ENCODE measurements around the gene FAM50A. TPM values are rescaled to one million over a fixed set of nuclear protein-coding genes. Genes with fewer than 3 reads are reported as not detected.

Gene FAM50A
- total RNA-seq, 1 experiment from 2014 or later: 95.9 TPM

DNA sequence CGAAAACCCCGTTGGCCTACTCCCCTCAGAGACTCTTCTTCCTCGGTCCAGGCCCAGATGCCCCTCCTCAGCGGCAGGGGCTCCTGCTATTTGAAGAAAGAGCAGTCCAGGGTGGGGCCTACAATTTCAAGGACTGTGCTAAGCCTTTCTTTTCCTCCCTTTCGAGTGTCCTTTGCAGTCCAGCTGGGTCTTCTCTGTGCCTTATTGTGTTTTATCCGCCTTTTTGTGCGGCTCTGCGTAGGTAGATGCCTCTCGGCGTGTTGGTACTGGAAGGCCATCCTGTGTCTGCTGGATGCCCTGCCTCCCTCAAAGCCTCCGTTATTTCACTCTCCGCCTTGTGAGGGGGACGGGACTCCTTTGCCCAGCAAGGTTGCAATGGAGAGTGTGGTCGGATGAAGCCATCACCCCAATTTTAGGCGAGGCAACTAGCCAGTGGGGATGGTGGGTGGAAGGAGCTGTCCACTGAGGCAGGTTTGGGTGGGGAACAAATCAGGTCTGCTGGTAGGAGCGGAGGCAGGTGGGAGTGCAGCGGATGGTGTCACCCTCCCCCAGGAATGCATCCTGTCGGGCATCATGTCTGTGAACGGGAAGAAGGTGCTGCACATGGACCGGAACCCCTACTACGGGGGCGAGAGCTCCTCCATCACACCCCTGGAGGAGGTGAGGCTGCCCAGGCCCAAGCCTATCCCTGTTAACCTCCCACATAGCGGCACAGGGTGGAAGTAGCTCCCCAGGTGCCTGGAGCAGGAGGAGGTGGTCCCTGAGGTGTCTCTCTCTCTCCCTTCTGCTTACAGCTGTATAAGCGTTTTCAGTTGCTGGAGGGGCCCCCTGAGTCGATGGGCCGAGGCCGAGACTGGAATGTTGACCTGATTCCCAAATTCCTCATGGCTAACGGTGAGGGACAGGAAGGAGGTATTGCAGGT is 5.7 kb upstream of the FAM50A start:
- no peak for DNase-seq (ENCODE audit: low read depth)

DNA sequence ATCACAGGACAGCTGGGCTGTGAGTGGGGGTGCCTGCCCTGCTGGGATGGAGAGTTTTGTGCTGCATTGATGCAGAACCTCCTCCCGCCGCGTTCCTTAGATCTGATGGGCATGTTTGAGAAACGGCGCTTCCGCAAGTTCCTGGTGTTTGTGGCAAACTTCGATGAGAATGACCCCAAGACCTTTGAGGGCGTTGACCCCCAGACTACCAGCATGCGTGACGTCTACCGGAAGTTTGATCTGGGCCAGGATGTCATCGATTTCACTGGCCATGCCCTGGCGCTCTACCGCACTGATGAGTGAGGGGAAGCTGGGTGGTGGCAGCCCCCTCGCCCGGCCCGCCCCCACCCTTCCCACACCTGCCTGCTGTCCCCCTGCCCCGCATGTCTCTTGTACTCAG is 4.1 kb upstream of the FAM50A start:
- no peak for DNase-seq (ENCODE audit: low read depth)

DNA sequence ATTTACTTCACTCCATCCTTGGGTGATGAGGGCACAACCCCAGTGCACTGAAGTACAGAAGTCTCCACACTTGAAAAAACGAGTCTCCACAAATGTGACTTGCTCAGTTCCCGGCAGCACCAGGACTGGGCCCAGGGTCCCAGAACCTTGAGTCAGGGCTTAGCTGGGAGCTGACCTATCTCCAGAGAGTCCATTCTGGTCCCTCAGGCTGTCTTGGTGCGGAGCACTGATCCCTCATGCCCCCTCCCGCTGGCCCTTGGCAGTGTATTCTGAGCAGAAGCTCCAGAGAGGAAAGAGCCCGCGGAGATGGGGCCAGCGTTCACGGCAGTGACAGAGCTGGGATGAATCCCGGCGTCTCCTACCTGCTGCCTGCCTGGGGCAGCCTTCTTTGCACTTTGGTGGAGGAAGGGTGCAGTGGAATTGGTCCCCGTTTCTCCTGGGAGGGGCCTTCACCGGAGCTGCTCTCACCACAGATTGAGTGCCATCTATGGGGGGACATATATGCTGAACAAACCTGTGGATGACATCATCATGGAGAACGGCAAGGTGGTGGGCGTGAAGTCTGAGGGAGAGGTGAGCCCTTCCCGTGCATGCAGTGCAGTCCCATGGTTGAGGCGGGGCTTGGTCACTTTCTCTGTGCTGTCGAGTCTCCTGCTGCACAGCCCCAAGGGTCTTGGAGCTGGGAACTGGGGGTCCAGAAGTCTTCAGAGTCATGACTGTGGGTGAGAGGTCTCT is 3.2 kb upstream of the FAM50A start:
- no peak for DNase-seq (ENCODE audit: low read depth)

DNA sequence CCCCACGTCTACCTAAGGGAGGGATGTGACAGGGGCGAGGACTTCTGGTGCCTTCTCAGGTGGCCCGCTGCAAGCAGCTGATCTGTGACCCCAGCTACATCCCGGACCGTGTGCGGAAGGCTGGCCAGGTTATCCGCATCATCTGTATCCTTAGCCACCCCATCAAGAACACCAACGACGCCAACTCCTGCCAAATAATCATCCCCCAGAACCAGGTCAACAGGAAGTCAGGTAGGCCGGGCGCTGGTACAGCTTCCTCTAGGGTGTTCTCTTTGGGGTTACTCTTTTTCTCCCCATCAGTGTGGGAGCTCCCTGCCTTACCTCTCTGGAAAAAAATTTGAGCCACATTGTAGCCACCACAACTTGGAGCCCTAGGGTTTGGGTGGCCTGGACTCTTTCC is 2.4 kb upstream of the FAM50A start:
- DNase-seq (ENCODE audit: low read depth): no peak

DNA sequence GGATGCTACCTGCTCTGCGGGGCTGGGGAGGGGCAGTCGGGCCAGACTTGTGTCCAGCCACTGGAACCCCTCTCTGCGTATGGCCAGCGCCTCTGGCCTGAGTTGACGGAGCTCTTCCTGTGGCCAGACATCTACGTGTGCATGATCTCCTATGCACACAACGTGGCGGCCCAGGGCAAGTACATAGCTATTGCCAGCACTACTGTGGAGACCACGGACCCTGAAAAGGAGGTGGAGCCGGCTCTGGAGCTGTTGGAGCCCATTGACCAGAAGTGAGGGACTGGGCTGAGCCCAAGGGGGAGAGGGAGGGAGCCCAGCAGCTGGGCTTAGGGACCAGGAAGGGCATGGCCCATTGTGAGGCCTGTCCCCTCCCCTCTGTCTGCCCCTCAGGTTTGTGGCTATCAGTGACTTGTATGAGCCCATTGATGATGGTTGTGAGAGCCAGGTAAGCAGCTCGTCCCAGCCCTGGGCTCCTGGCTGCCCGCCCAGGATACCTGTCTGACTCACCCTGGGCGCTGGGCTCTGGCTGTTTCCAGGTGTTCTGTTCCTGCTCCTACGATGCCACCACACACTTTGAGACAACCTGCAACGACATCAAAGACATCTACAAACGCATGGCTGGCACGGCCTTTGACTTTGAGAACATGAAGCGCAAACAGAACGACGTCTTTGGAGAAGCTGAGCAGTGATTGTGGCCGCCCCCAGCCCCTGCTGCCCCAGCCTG is 1.8 kb upstream of the FAM50A start:
- DNase-seq (ENCODE audit: low read depth): no peak

DNA sequence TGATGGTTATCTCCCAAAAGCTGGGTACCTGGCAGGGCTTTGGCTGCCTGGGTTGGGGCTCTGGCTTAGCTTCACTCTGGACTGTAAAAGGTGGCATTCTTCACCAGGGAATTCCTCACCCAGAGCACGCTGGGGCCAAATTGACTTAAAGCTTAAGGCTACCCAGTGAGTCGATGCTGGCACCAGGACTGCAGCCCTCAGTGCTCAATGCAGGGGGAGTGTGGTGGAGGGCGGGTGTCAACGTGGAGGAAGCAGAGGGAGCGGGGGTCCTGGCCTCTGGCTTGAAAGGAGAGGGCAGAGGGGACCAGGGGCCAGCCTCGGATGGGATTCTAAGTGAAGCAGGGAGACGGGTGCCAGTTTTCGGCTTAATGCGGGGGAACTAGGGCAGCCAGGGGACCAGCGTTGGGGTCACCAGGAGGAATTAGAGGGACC is 446 bp upstream of the FAM50A start:
- no peak for DNase-seq (ENCODE audit: low read depth)

DNA sequence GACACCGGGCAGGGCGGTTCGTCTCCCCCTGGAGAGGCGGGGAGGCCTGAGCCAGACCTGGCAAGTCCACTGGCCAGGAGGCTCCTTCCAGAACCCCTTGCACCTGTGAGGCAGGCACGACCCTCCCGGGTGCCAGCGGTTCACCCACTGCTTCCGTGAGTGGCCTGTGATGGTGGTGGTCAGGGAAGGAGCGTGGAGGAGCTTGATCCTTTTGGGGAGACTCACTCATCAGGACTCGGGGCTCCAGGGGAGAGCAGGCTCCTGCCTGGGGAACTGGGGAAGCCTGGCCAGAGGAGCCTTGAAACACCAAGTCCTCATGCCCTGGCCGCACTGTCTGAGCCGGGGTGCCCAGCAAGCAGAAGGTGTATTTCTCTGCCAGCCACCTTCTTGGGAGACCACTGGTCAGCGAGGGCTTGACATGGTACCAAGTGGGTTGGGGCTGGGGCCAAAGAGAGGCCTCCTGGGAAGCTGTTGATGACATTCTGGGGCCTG is 860 bp downstream of the FAM50A start:
- DNase-seq (ENCODE audit: low read depth): no peak

DNA sequence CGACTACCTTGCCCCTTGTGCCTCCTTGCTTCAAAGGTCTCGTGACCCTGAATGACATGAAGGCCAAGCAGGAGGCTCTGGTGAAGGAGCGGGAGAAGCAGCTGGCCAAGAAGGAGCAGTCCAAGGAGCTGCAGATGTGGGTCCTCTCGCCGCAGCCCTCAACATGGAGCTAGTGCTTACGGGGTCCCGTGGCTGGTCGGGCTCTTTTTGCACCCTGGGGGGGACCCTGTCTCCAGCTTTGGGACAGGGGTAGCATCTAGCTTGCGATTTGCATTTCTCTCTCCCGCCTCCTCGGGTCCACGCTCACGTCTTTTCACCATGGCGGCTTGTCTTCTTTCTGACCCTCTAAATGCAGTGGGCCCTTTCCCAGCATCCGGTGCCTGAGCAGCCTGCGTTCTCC is 1.8 kb downstream of the FAM50A start:
- no peak for DNase-seq (ENCODE audit: low read depth)

DNA sequence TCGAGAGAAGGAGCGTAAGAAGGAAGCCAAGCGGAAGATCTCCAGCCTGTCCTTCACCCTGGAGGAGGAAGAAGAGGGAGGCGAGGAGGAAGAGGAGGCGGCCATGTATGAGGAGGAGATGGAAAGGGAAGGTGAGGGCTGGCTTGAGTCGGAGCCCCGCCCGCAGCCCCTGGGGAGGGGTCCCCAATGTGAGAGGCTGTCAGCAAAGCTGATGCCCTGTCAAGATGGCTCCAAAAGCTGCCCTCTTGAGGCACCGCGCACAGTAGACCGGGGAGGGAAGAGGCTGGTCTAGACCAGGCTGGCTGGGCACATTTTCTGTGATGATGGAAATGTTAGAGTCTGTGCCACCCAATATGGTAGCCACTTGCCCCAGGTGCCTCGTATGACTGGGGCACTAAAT is 2.5 kb downstream of the FAM50A start:
- no peak for DNase-seq (ENCODE audit: low read depth)

DNA sequence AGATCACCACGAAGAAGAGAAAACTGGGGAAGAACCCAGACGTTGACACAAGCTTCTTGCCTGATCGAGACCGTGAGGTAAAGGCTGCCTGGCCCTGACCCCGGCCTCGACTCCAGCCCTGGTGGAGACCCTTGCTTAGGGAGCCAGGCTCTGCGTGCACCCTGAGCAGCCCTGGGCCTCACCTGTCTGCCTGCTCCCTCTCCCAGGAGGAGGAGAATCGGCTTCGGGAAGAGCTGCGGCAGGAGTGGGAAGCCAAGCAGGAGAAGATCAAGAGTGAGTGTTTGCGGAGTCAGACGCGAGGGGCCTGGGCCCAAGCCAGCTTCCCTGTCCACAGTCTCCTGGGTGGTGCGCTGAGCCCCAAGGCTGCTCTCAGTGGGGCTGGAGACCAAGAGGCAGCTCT is 4.5 kb downstream of the FAM50A start:
- no peak for DNase-seq (ENCODE audit: low read depth)

DNA sequence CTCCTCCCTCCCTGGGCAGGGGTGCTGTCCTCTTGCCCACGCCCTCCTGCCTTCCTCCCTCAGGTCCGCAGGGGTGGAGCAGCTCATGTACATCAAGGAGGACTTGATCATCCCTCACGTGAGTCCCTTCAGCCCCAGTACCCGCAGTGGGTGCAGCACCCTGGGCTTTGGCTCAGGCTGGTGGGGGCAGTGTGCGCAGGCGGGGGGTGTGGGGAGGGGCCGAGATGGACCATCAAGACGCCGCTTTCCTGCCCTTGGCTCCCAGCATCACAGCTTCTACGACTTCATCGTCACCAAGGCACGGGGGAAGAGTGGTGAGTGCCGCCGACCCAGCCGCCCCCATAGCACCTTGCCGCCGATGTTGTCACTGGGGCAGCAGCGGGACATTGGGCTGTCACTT is 5.7 kb downstream of the FAM50A start:
- DNase-seq (ENCODE audit: low read depth): no peak

DNA sequence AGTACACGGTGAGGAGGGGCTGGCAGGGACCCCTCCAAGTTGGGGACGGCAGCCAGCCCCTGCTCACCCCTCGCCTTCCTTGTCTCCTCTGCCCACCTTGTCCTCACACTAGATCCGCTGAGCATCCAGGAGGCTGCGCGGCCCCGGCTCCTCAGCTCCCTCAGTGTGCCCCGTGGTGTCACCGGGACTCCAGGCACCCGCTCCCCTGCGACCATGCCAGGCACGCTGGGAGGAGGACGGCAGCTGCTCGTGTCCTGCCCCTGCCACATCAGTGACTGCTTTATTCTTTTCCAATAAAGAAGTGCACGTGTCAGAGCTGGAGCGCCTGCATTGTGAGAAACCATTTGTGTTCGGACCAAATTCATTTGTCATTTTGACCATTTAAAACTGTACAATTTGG is 6.4 kb downstream of the FAM50A start:
- DNase-seq (ENCODE audit: low read depth): no peak

DNA sequence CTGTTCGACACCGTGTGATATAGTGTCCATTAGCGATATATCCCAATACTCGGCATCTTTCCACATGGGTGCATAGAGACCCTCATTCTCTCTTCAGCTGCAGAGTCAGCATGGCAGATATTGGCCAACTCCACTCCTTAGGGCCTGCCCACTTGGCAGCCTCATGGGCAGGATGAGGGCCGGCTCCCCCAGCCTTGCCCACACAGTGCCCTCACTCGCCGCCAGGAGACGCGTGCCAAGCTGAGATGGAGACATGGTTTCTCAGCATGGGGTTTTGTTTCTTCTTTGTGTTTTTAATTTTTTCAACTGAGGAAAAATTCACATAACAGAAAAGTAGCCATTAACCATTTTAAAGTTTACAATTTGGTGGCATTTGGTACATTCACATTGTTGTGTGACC is 8.9 kb downstream of the FAM50A start:
- no peak for DNase-seq (ENCODE audit: low read depth)

DNA sequence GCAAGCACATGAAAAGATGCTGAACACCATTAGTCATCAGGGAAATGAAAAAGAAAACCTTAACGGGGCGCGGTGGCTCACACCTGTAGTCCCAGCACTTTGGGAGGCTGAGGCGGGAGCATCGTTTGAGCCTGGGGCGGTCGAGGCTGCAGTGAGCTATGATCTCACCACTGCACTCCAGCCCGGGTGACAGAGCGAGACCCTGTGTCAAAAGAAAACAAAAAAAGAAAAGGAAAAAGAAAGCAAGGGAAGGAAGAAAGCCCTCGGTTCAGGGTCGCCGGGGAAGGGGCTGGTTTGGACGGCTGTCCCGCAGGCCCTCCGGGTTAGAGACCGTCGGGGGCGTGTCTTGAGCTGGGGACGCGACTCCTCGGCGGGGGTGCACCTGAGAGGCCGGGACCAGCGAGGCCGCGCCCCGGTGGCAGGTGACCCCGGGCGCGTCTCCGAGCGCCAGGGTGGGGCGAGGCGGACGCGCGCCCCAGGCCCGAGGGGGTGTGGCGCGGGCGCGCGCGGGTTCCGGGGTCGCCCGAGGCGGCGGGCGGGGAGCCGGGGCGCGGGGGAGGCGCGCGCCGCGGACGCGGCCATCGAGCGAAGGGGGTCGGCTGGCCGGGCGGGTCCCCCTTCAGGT is 13.7 kb downstream of the FAM50A start:
- no peak for DNase-seq (ENCODE audit: low read depth)

DNA sequence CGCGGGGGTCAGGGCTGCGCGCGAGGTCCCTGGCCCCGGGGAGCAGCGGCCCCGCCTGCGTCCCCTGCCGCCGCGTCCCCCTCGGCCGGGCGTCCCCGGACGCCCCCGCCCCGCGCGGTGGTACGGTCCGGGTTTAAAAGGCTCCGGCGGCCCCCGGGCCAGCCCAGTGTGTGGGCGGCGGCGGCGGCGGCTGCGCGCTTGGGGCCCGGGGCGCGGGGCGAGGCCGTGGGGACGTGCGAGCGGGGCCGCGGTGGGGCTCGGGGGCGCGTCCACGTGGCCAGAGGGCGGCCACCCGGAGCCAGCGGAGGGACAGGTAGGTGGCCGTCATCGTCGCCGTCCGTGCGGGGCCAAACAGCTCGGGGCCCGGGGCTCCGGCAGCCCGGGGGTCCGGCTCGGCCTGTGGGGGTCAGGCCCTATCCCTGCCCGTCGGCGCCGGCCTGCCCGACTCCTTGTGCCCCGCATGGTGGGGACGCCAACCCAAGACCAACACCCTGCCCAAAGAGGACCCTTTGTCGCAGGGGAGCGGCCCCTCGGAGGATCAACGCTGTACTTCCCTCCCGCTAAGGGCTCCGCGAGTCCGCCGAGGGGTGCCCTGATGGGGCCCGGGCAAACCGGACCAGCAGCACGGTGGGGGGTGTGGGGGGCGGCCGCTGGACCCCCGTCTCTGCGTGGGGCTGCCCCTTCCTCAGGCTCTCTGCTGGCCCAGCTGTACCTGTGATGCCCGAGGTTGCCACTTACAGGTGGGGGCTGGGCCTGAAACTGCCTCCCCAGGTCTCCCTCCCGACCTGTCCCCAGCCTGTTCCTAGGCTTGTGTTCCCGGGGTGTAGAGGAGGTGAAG is 14.4 kb downstream of the FAM50A start, which contains the start of gene PLXNA3:
TSS of gene PLXNA3 (plus strand) at position 166 of the 838 bp plus-strand sequence. CDS start 1,903 bp downstream, outside the sequence.
- no peak for DNase-seq (ENCODE audit: low read depth)

DNA sequence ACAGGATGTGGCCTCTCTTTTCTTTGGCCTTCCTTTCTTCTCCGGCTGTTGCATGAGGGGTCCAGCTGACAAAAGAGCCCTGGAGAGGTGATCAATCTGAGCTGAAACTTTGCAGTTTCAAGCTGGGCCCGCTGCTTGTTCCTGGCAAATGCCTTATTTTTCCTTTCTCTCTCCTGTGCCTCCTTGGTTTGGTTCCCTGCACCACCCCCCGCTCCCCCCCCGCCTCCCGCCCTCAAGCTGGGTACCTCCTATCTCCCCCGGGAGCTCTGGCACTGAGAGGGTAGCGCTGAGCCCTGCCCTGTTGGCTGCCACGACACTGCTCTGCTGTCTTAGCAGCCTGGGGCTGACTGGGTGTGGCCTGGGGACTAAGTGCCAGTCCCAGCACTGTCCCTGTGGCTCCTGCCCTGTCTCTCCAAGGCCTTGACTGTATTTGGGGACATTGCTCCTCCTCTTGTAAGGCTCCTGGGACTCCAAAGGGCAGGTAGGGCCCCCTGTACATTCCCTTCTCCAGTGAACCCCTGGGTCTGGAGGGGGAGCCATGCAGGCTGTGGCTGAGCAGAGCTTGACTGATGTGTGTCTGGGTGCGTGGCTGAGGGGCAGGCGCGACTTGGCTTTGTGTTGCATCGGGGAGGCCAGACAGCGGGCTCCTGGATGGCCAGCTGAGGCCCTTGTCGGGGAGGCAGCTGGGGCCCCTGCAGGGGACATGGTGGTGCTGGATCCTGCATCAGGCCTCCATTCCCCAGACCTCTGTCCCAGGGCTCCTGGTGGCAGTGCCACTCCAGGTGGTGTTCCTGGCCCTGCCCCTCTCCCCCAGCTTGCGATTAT is 15.2 kb downstream of the FAM50A start:
- DNase-seq (ENCODE audit: low read depth): no peak

DNA sequence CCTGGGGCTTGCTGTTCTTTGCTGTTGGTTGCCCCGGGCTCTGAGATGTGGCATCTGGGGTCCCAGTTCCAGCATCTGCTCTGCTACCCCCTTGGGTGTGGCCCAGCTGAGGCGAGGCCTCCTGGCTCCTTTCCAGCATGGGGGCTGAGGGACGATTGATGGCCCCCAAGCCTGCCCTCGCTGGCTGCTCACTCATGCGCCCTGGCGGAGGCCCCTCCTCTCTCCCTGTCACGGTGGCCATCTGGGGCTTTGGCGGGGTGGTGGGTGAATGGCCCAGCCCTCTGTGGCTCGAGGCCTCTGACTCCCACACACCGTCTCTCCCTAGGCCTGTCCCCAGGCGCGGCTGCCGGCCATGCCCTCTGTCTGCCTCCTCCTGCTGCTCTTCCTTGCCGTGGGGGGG is 15.9 kb downstream of the FAM50A start:
- DNase-seq (ENCODE audit: low read depth): no peak

DNA sequence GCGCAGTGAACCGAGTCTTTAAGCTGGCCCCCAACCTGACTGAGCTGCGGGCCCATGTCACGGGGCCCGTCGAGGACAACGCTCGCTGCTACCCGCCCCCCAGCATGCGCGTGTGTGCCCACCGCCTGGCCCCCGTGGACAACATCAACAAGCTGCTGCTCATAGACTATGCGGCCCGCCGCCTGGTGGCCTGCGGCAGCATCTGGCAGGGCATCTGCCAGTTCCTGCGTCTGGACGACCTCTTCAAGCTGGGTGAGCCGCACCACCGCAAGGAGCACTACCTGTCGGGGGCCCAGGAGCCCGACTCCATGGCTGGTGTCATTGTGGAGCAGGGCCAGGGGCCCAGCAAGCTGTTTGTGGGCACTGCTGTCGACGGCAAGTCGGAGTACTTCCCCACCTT is 16.4 kb downstream of the FAM50A start:
- DNase-seq (ENCODE audit: low read depth): no peak

DNA sequence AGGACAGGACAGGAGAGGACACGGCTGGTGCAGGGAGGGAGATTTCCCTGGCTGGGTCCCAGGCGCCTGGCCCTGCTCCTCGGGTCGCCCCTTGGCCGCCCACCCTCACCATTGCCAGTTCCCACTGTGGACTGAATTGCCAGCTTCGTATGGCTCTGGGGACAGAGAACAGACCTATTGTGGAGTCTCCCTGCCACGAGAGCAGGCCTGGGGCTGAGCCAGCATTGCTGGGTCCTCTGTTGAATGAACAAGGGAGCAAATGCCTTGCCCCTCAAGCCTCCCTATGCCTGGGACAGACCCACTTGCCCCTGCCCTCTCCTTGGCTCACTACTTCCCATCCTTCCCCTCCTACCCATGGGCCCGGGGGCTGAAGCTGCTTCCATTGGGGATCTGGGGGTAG is 18.5 kb downstream of the FAM50A start:
- no peak for DNase-seq (ENCODE audit: low read depth)
